ENCODE data around the gene ERBB3. TPM values are rescaled to one million over a fixed set of nuclear protein-coding genes. Genes with fewer than 3 reads are reported as not detected.

The ERBB3 gene
- total RNA-seq, 2 experiments from 2014 or later = not detected

- no peaks in the 10 kb centered on the region for H3K9me3 ChIP-seq (ENCODE audit: low read length)
- intact Hi-C loops (cut with micrococcal nuclease; ENCODE audit: unreplicated experiment) = no loop called here
- peaks cover 27% of the 10 kb centered on the region for H3K4me1 ChIP-seq (ENCODE audit: insufficient read depth, low read length, poor library complexity, severe bottlenecking)
- H3K79me2 ChIP-seq (ENCODE audit: insufficient read depth, low read depth, low read length) = peaks cover 38% of the 10 kb centered on the region
- BruUV-seq (replicated peaks) = no TSS peak
- peak overlapping the region; percentile 56; the same call in 1 of the 2 replicates for H2AFZ ChIP-seq (ENCODE audit: low read length)
- H3K4me3 ChIP-seq (ENCODE audit: low read depth, low read length, poor library complexity, severe bottlenecking) = peak overlapping the region; percentile 93
- CTCF ChIA-PET (ENCODE audit: unreplicated experiment) = no interaction called here
- H3K4me2 ChIP-seq (ENCODE audit: low read length) = peak overlapping the region; percentile 83
- TF ChIP-seq, protein P1, sequence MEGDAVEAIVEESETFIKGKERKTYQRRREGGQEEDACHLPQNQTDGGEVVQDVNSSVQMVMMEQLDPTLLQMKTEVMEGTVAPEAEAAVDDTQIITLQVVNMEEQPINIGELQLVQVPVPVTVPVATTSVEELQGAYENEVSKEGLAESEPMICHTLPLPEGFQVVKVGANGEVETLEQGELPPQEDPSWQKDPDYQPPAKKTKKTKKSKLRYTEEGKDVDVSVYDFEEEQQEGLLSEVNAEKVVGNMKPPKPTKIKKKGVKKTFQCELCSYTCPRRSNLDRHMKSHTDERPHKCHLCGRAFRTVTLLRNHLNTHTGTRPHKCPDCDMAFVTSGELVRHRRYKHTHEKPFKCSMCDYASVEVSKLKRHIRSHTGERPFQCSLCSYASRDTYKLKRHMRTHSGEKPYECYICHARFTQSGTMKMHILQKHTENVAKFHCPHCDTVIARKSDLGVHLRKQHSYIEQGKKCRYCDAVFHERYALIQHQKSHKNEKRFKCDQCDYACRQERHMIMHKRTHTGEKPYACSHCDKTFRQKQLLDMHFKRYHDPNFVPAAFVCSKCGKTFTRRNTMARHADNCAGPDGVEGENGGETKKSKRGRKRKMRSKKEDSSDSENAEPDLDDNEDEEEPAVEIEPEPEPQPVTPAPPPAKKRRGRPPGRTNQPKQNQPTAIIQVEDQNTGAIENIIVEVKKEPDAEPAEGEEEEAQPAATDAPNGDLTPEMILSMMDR (conservative IDR thresholded peaks at IDR 0.05; ENCODE audit: low read length) = no peak
- TF ChIP-seq EZH2phosphoT487 (IDR thresholded peaks at IDR 0.05; ENCODE audit: borderline replicate concordance, low read depth, low read length) = no peak
- H3K9me2 ChIP-seq (ENCODE audit: insufficient read depth, low read length) = no peaks in the 10 kb centered on the region
- POLR2A ChIA-PET = interaction anchor here (0.6 to 4.0 kb wide), 8 partner anchors 12 to 365 kb away, joined by 3 to 64 read pairs (median 4); partner anchors contain the start of genes ESYT1, RPL41 and ZC3H10
- no peak for DNase-seq (ENCODE audit: low spot score)
- peak overlapping the region; percentile 26 for H3K27ac ChIP-seq (ENCODE audit: low read depth, low read length, poor library complexity, severe bottlenecking)
- peaks cover 37% of the 10 kb centered on the region for H3K36me3 ChIP-seq (ENCODE audit: insufficient read depth, low read length)
- H4K20me1 ChIP-seq (ENCODE audit: insufficient read depth, low read length) = peaks cover 21% of the 10 kb centered on the region
Measured at GRCh38 chr12:56103066-56103711, 23.2 kb downstream of the ERBB3 start.

GRCh38 chr12:56103823-56104108 is 23.8 kb downstream of the ERBB3 start:
- intact Hi-C loops (cut with micrococcal nuclease; ENCODE audit: unreplicated experiment) = loop anchor here (2.0 kb wide), 1 partner anchor 175 kb away; no protein-coding TSS in a partner anchor
- Histone ChIP-seq H3K9me2 (ENCODE audit: insufficient read depth, low read length) (no peaks in the 10 kb centered on the region), H3K79me2 (ENCODE audit: insufficient read depth, low read depth, low read length) (peaks cover 40% of the 10 kb centered on the region), H4K20me1 (ENCODE audit: insufficient read depth, low read length) (peaks cover 21% of the 10 kb centered on the region), H3K27ac (ENCODE audit: low read depth, low read length, poor library complexity, severe bottlenecking) (peak overlapping the region; percentile 26), H3K36me3 (ENCODE audit: insufficient read depth, low read length) (peaks cover 43% of the 10 kb centered on the region), H3K4me2 (ENCODE audit: low read length) (peak overlapping the region; percentile 83), H3K4me1 (ENCODE audit: insufficient read depth, low read length, poor library complexity, severe bottlenecking) (peaks cover 27% of the 10 kb centered on the region), H3K4me3 (ENCODE audit: low read depth, low read length, poor library complexity, severe bottlenecking) (peak overlapping the region; percentile 93), H3K9me3 (ENCODE audit: low read length) (no peaks in the 10 kb centered on the region), H2AFZ (ENCODE audit: low read length) (peak overlapping the region; percentile 56; the same call in 1 of the 2 replicates)
- POLR2A ChIA-PET = interaction anchor here (0.6 to 4.0 kb wide), 11 partner anchors 8 to 366 kb away, joined by 3 to 64 read pairs (median 4); partner anchors contain the start of genes ESYT1, PYM1, RPL41 and ZC3H10
- CTCF ChIA-PET (ENCODE audit: unreplicated experiment) = interaction anchor here (0.6 to 1.2 kb wide), 3 partner anchors 13 to 362 kb away, joined by 3 to 4 read pairs (median 4); partner anchors contain the start of gene RPL41
- TF ChIP-seq, protein P1 (conservative IDR thresholded peaks at IDR 0.05; ENCODE audit: low read length) = no peak
- no peak for TF ChIP-seq EZH2phosphoT487 (IDR thresholded peaks at IDR 0.05; ENCODE audit: borderline replicate concordance, low read depth, low read length)
- no peak for DNase-seq (ENCODE audit: low spot score)
- BruUV-seq (replicated peaks) = TSS peak; percentile 96
